ENCODE results near the gene LSM2. TPM values are rescaled to one million over a fixed set of nuclear protein-coding genes. Genes with fewer than 3 reads are reported as not detected.
A peak's percentile ranks its signal among the peaks of the same experiment; 100 is the strongest.
"Not testable (repeated sequence)": the region's sequence is repeated elsewhere in the genome, so short reads cannot be mapped to it uniquely, and the experiment has no call there.

LSM2 gene
- total and polyA plus RNA-seq, 3 experiments from 2014 or later: 80.8 to 172 (median 160) TPM

DNA sequence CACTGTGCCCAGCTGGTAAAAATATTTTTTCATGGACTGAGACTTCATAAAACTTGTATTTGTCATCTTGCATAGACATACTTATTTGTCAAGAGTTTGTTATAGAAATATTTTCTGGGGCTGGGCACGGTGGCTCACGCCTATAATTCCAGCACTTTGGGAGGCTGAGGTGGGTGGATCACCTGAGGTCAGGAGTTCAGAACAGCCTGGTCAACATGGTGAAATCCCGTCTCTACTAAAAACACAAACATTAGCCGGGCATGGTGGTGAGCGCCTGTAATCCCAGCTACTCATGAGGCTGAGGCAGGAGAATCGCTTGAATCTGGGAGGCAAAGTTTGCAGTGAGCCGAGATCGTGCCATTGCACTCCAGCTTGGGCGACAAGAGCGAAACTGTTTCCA is 1.8 kb upstream of the LSM2 start:
- H3K36me3 ChIP-seq (ENCODE audit: insufficient read depth, low read length); H3K27me3 Mint-ChIP-seq; H3K4me3 Mint-ChIP-seq; H3K9me3 Mint-ChIP-seq; H3K9me3 ChIP-seq (ENCODE audit: low read length); H3K27me3 ChIP-seq (ENCODE audit: insufficient read depth, low read length, poor library complexity, severe bottlenecking); H3K4me3 ChIP-seq (ENCODE audit: low read length); DNase-seq; H3K27ac ChIP-seq (ENCODE audit: low read depth, low read length): not testable (repeated sequence)
- H3K4me1 ChIP-seq (ENCODE audit: insufficient read depth, low read length): peaks cover 22% of the 10 kb centered on the region
- peak overlapping the region in 4 of 8 donors; percentile 27 to 52 (median 31) for H3K27ac Mint-ChIP-seq
- ChIA-PET POLR2A (interaction anchor here (0.8 to 1.3 kb wide), 2 partner anchors 19 to 78 kb away, joined by 3 to 5 read pairs; partner anchors contain the start of gene HSPA1B), CTCF (interaction anchor here (1.3 to 3.1 kb wide), 2 partner anchors 21 to 79 kb away, joined by 4 to 15 read pairs; partner anchors contain the start of gene DDAH2)
- H3K4me1 Mint-ChIP-seq: peaks cover 31 to 56% (median 41%) of the 10 kb centered on the region in 3 donors
- H3K36me3 Mint-ChIP-seq: peaks cover 9 to 38% (median 11%) of the 10 kb centered on the region in 3 donors

DNA sequence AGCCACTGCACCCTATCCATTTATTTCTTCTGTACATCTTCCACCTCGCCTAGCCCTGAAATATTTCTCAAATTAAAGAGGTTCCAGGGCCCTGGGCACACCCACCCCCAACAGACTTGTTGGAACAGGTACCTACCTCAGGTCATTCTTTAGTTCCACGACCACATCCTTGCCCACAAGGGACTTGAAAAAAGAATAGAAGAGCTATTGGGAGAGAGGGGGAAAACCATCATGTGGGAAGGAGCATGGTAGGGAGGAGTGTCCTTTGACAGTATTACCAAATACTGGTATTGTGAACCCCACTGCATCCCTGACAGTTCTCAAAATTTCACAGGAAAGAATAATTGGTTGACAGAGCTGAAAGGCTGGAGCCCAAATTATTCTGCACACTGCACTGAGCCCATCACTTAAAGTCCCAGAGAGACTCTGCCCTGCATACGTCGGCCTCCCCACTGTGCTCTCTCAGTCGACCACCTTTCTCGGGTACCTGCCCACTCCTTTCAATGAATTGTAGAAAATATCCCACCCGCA is 762 bp downstream of the LSM2 start:
- H3K9me3 Mint-ChIP-seq: no peaks in the 10 kb centered on the region
- H3K4me3 ChIP-seq (ENCODE audit: low read length): peak overlapping the region; percentile 95

DNA sequence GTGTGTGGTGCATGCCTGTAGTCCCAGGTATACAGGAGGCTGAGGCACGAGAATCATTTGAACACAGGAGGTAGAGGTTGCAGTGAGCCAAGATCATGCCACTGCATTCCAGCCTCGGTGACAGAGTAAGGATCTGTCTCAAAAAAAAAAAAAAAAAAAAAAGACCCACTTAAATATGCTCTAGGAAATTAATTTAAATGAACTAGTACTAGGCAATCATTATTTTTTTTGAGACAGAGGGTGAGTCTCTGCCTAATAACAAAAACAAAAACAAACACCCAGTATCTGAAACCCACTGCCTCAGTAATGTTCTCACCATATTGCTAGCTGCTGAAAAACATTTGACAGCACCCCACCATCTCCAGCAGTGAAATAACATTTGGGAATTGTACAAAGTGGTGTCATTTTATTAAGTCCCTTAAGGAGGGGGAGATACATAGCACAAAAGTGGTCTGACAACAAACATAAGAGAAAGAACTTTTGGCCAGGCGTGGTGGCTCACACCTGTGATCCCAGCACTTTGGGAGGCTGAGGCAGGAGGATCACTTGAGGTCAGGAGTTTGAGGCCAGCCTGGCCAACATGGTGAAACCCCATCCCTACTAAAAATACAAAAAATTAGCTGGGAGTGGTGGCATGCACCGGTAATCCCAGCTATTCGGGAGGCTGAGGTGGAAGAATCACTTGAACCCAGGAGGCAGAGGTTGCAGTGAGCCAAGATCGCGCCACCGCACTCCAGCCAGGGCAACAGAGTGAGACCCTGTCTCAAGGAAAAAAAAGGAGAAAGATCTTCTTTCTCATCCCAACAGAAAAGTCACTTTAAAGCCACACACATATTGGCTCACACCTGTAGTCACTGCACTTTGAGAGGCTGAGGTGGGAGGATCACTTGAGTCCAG is 5.5 kb downstream of the LSM2 start:
- H3K4me3 ChIP-seq (ENCODE audit: low read length); H3K9me3 Mint-ChIP-seq; H3K27me3 ChIP-seq (ENCODE audit: insufficient read depth, low read length, poor library complexity, severe bottlenecking); H3K9me3 ChIP-seq (ENCODE audit: low read length); H3K27ac ChIP-seq (ENCODE audit: low read depth, low read length); H3K4me3 Mint-ChIP-seq; DNase-seq; H3K36me3 ChIP-seq (ENCODE audit: insufficient read depth, low read length); H3K27me3 Mint-ChIP-seq: not testable (repeated sequence)
- H3K4me1 ChIP-seq (ENCODE audit: insufficient read depth, low read length): peaks cover 32% of the 10 kb centered on the region
- CTCF ChIA-PET: interaction anchor here (1.0 to 2.3 kb wide), 2 partner anchors 13 to 29 kb away, joined by 4 to 5 read pairs; no protein-coding TSS in a partner anchor
- Mint-ChIP-seq H3K27ac (peak overlapping the region in 2 of 8 donors; percentile 32 to 36), H3K4me1 (peaks cover 20 to 52% (median 25%) of the 10 kb centered on the region in 3 donors), H3K36me3 (peaks cover 0 to 19% (median 2%) of the 10 kb centered on the region in 3 donors)
- POLR2A ChIA-PET: interaction anchor here (0.7 kb wide), 1 partner anchor 94 kb away, joined by 6 read pairs; no protein-coding TSS in a partner anchor

More for the DNA sequence above, 762 bp downstream of the LSM2 start:
- peaks cover 6 to 45% (median 10%) of the 10 kb centered on the region in 3 donors for H3K36me3 Mint-ChIP-seq
- Histone ChIP-seq H3K4me1 (ENCODE audit: insufficient read depth, low read length) (peaks cover 12% of the 10 kb centered on the region), H3K36me3 (ENCODE audit: insufficient read depth, low read length) (peaks cover 12% of the 10 kb centered on the region), H3K27me3 (ENCODE audit: insufficient read depth, low read length, poor library complexity, severe bottlenecking) (no peaks in the 10 kb centered on the region), H3K27ac (ENCODE audit: low read depth, low read length) (peak overlapping the region; percentile 93), H3K9me3 (ENCODE audit: low read length) (no peaks in the 10 kb centered on the region)
- ChIA-PET CTCF (interaction anchor here (1.0 to 3.4 kb wide), 14 partner anchors 9 to 154 kb away, joined by 3 to 21 read pairs (median 6); partner anchors contain the start of genes BAG6, DDAH2, HSPA1A and HSPA1B), POLR2A (interaction anchor here (0.9 to 2.1 kb wide), 8 partner anchors 9 to 265 kb away, joined by 3 to 18 read pairs (median 6); partner anchors contain the start of genes DDAH2, HSPA1A, HSPA1L and VARS1)
- H3K4me1 Mint-ChIP-seq: peaks cover 15 to 44% (median 28%) of the 10 kb centered on the region in 3 donors
- H3K4me3 Mint-ChIP-seq: peak overlapping the region; percentile 83 to 94 (median 91)
- peak in 1 of 5 donors; percentile 29 for DNase-seq
- H3K27me3 Mint-ChIP-seq: no peaks in the 10 kb centered on the region
- H3K27ac Mint-ChIP-seq: peak overlapping the region; percentile 85 to 97 (median 94)

DNA sequence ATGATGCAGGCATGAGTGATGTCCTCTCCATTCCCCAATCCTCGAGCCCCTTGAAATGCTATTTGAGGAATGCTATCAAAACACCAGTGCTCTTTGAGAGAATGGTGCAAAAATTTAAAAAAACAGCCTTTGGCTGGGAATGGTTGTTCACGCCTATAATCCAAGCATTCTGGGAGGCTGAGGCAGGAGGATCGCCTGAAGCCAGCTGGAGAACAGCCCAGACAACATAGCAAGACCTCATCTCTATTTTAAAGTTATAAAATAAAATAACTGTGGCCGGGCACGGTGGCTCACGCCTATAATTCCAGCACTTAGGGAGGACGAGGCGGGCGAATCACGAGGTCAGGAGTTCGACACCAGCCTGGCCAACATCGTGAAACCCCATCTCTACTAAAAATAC is 7.0 kb downstream of the LSM2 start:
- peak overlapping the region in 1 of 8 donors; percentile 10 for H3K27ac Mint-ChIP-seq
- peaks cover 0 to 24% (median 2%) of the 10 kb centered on the region in 3 donors for H3K36me3 Mint-ChIP-seq
- DNase-seq: no peak
- H3K36me3 ChIP-seq (ENCODE audit: insufficient read depth, low read length): peaks cover 4% of the 10 kb centered on the region
- no peak overlapping the region for H3K4me3 Mint-ChIP-seq
- ChIA-PET CTCF (interaction anchor here (2.0 to 2.8 kb wide), 3 partner anchors 18 to 70 kb away, joined by 5 to 9 read pairs (median 7); no protein-coding TSS in a partner anchor), POLR2A (interaction anchor here (0.5 kb wide), 1 partner anchor 385 kb away, joined by 7 read pairs; no protein-coding TSS in a partner anchor)
- no peaks in the 10 kb centered on the region for H3K9me3 Mint-ChIP-seq
- no peaks in the 10 kb centered on the region for H3K9me3 ChIP-seq (ENCODE audit: low read length)
- no peaks in the 10 kb centered on the region for H3K27me3 ChIP-seq (ENCODE audit: insufficient read depth, low read length, poor library complexity, severe bottlenecking)
- no peak overlapping the region for H3K4me3 ChIP-seq (ENCODE audit: low read length)
- no peaks in the 10 kb centered on the region for H3K27me3 Mint-ChIP-seq
- peaks cover 18 to 45% (median 24%) of the 10 kb centered on the region in 3 donors for H3K4me1 Mint-ChIP-seq
- no peak overlapping the region for H3K27ac ChIP-seq (ENCODE audit: low read depth, low read length)
- H3K4me1 ChIP-seq (ENCODE audit: insufficient read depth, low read length): peaks cover 32% of the 10 kb centered on the region

DNA sequence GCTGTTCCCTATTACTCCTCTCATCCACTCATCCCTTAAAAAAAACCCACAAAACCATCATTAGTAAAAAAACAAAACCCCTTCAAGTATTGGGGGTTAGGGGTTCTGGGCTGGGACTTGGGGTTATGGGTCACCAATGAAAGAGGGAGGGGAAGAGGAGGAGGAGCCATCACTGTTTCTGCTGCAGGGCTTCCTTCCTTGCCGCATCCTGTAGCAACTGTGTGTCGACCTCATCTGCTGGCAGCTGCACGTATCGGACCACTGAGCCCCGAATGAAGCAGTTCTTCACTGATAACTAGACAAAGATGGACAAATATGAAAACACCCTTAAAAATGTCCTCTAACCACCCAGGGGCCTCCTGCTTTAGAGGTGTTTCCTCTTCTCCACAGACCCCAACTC is 9.2 kb downstream of the LSM2 start:
- Histone ChIP-seq H3K27ac (ENCODE audit: low read depth, low read length) (no peak overlapping the region), H3K36me3 (ENCODE audit: insufficient read depth, low read length) (no peaks in the 10 kb centered on the region), H3K9me3 (ENCODE audit: low read length) (no peaks in the 10 kb centered on the region), H3K27me3 (ENCODE audit: insufficient read depth, low read length, poor library complexity, severe bottlenecking) (no peaks in the 10 kb centered on the region), H3K4me3 (ENCODE audit: low read length) (peak overlapping the region; percentile 41), H3K4me1 (ENCODE audit: insufficient read depth, low read length) (peaks cover 46% of the 10 kb centered on the region)
- POLR2A ChIA-PET: no interaction called here
- Mint-ChIP-seq H3K9me3 (no peaks in the 10 kb centered on the region), H3K4me3 (peak overlapping the region; percentile 52 to 87 (median 69)), H3K27ac (peak overlapping the region; percentile 85 to 95 (median 93)), H3K27me3 (no peaks in the 10 kb centered on the region), H3K4me1 (peaks cover 29 to 50% (median 35%) of the 10 kb centered on the region in 3 donors), H3K36me3 (peaks cover 0 to 20% (median 2%) of the 10 kb centered on the region in 3 donors)
- CTCF ChIA-PET: interaction anchor here (1.6 to 3.5 kb wide), 4 partner anchors 8 to 28 kb away, joined by 3 to 21 read pairs (median 10); partner anchors contain the start of gene LSM2
- DNase-seq: peak in 2 of 5 donors; percentile 14 to 39

DNA sequence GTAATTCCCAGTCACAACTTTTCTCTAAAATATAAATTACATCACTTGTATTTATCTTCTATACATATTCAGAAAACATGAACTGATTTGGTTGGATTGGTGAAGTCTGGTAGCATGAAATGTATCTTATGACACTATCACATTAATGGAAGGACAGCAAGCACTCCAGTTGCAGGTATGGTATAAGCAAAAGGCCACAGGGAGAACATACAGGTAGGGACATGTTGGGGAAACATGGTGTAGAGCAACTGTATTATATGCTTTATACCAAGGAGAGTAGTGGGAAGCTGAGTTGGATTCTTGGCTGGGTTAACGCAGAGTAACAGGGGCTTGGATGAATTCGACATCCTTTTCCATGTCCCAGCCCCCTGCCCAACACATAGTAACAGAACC is 9.8 kb downstream of the LSM2 start:
- Histone ChIP-seq H3K27me3 (ENCODE audit: insufficient read depth, low read length, poor library complexity, severe bottlenecking) (no peaks in the 10 kb centered on the region), H3K36me3 (ENCODE audit: insufficient read depth, low read length) (no peaks in the 10 kb centered on the region), H3K9me3 (ENCODE audit: low read length) (no peaks in the 10 kb centered on the region), H3K27ac (ENCODE audit: low read depth, low read length) (no peak overlapping the region), H3K4me1 (ENCODE audit: insufficient read depth, low read length) (peaks cover 46% of the 10 kb centered on the region), H3K4me3 (ENCODE audit: low read length) (no peak overlapping the region)
- peaks cover 32 to 54% (median 35%) of the 10 kb centered on the region in 3 donors for H3K4me1 Mint-ChIP-seq
- POLR2A ChIA-PET: interaction anchor here (1.3 to 1.5 kb wide), 2 partner anchors 18 to 21 kb away, joined by 3 to 8 read pairs; partner anchors contain the start of genes HSPA1A and HSPA1L
- DNase-seq: no peak
- H3K27ac Mint-ChIP-seq: peak overlapping the region; percentile 85 to 99 (median 94)
- CTCF ChIA-PET: interaction anchor here (1.2 to 3.5 kb wide), 6 partner anchors 10 to 34 kb away, joined by 4 to 21 read pairs (median 10); partner anchors contain the start of gene LSM2
- no peaks in the 10 kb centered on the region for H3K27me3 Mint-ChIP-seq
- no peaks in the 10 kb centered on the region for H3K9me3 Mint-ChIP-seq
- H3K4me3 Mint-ChIP-seq: peak overlapping the region; percentile 49 to 97 (median 63)
- H3K36me3 Mint-ChIP-seq: peaks cover 0 to 24% (median 2%) of the 10 kb centered on the region in 3 donors

DNA sequence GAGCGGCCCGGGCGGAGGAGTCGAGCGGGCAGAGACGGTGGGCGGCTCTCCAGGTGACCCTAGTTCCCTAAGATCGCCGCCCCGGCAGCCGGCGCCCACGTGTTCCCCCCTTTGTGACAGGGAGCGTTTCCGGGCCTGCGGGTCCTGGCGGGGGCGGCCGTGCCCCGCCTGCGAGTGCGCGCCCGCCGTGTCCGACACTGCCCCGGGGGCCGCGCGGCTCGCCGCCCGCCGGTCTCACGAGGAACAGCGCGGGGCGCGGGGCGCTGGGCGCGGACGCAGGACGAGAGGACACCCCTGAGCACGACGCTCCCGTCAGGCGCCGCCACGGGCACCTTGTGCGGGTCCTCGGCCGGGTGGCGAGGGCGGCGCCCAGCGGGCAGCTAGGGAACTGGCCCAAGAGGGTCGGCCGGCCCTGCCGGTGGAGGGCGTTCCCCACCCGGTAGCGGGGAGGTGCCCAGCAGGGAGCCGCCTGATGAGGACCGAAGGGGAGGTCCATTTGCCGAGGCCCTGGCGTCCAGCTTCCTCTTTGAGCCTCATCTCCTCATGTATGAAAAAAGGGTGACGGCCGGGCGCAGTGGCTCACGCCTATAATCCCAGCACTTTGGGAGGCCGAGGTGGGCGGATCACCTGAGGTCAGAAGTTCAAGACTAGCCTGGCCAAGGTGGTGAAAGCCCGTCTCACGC is 11.0 kb downstream of the LSM2 start, which contains the start of gene VARS1:
VARS1 (minus strand) TSS at position 137 of the 683 bp plus-strand sequence. CDS start 535 bp downstream, outside the sequence.
- Mint-ChIP-seq H3K9me3 (no peaks in the 10 kb centered on the region), H3K27me3 (no peaks in the 10 kb centered on the region)
- CTCF ChIA-PET: interaction anchor here (0.7 to 3.5 kb wide), 12 partner anchors 11 to 144 kb away, joined by 3 to 21 read pairs (median 6); partner anchors contain the start of genes DDAH2, LSM2 and MSH5

More for the DNA sequence above, 11.0 kb downstream of the LSM2 start, which contains the start of gene VARS1:
- peak within 1 kb of the TSS; percentile 82 for H3K4me3 ChIP-seq (ENCODE audit: low read length)
- H3K36me3 Mint-ChIP-seq: peaks cover under 1 to 24% (median 2%) of the 10 kb centered on the region in 3 donors
- H3K36me3 ChIP-seq (ENCODE audit: insufficient read depth, low read length): peaks cover 2% of the 10 kb centered on the region
- H3K4me1 Mint-ChIP-seq: peaks cover 34 to 59% (median 40%) of the 10 kb centered on the region in 3 donors
- H3K27me3 ChIP-seq (ENCODE audit: insufficient read depth, low read length, poor library complexity, severe bottlenecking): no peaks in the 10 kb centered on the region
- POLR2A ChIA-PET: interaction anchor here (0.6 to 1.8 kb wide), 11 partner anchors 11 to 396 kb away, joined by 3 to 18 read pairs (median 4); partner anchors contain the start of genes ABHD16A, HSPA1A, HSPA1B and HSPA1L
- DNase-seq: peak; percentile 77 to 90 (median 84)
- H3K27ac Mint-ChIP-seq: peak within 1 kb of the TSS; percentile 85 to 99 (median 98)
- peaks cover 46% of the 10 kb centered on the region for H3K4me1 ChIP-seq (ENCODE audit: insufficient read depth, low read length)
- H3K9me3 ChIP-seq (ENCODE audit: low read length): no peaks in the 10 kb centered on the region
- H3K27ac ChIP-seq (ENCODE audit: low read depth, low read length): peak within 1 kb of the TSS; percentile 87
- H3K4me3 Mint-ChIP-seq: peak within 1 kb of the TSS; percentile 89 to 99 (median 94)
